IMR-90 (cell line): ENCODE results near the gene C11orf65. TPM values are rescaled to one million over a fixed set of nuclear protein-coding genes. Genes with fewer than 3 reads are reported as not detected.

Source experiments
- ATAC-seq: fragments of 200-7000 bp; cut with Tn5 transposase; 2 replicates; pipeline ENCODE4 v1.9.1; 2020; ENCODE audit warnings: low read depth, mild to moderate bottlenecking, moderate library complexity
- BruUV-seq: library from RNA; stranded (reverse); fragments of 400-500 nt; replicated peaks from 2 replicates; lab custom pipeline; 2021; lab: Mats Ljungman, UMichigan
- CTCF ChIA-PET: fragments of 300-600 bp; formaldehyde crosslinking; extraction: SDS; loops from one replicate; lab custom pipeline; 2021; ENCODE audit warnings: antibody characterized with exemption; lab: Yijun Ruan, JAX
- POLR2A ChIA-PET: fragments of 300-600 bp; sonication (Branson Sonifier 250); formaldehyde crosslinking; loops from one replicate; lab custom pipeline; 2022; ENCODE audit warnings: antibody characterized with exemption; ENCODE audit not compliant: unreplicated experiment; lab: Charles Lee
- DNase-seq: peaks from one replicate; pipeline ENCODE4 v3.0.0; 2013
- H2AFZ ChIP-seq: replicated peaks from 2 replicates; pipeline ENCODE3; 2013; ENCODE audit warnings: low read length, mild to moderate bottlenecking; ENCODE audit not compliant: poor library complexity
- H2AK5ac ChIP-seq: 2 replicates; pipeline ENCODE4 v1.6.1; 2013; ENCODE audit warnings: low read depth, low read length, inconsistent platforms
- H2AK9ac ChIP-seq: replicated peaks from 2 replicates; pipeline ENCODE3; 2013; ENCODE audit warnings: mild to moderate bottlenecking, low read depth, low read length, moderate library complexity; ENCODE audit not compliant: poor library complexity
- H2BK120ac ChIP-seq: 2 replicates; pipeline ENCODE4 v1.6.1; 2013; ENCODE audit warnings: low read depth, low read length, inconsistent platforms
- H2BK15ac ChIP-seq: 3 replicates; pipeline ENCODE4 v1.6.1; 2013; ENCODE audit warnings: low read depth, low read length, inconsistent platforms
- H2BK20ac ChIP-seq: 2 replicates; pipeline ENCODE4 v1.6.1; 2013; ENCODE audit warnings: low read depth, mild to moderate bottlenecking, inconsistent platforms, low read length, moderate library complexity
- H2BK5ac ChIP-seq: 2 replicates; pipeline ENCODE4 v1.6.1; 2013; ENCODE audit warnings: mild to moderate bottlenecking, low read depth, low read length, inconsistent platforms; ENCODE audit not compliant: poor library complexity, severe bottlenecking
- H3K14ac ChIP-seq: replicated peaks from 2 replicates; pipeline ENCODE4 v1.6.1; 2013; ENCODE audit warnings: low read depth, low read length, inconsistent platforms
- H3K18ac ChIP-seq: 2 replicates; pipeline ENCODE4 v1.6.1; 2013; ENCODE audit warnings: low read depth, low read length, control low read depth
- H3K23ac ChIP-seq: 2 replicates; pipeline ENCODE4 v1.6.1; 2013; ENCODE audit warnings: low read depth, low read length, inconsistent platforms
- H3K27ac ChIP-seq: 2 replicates; pipeline ENCODE4 v1.5.1; 2013; ENCODE audit warnings: mild to moderate bottlenecking, control low read depth, low read length; ENCODE audit not compliant: insufficient read depth
- H3K27me3 ChIP-seq: 2 replicates; pipeline ENCODE4 v1.6.1; 2013; ENCODE audit warnings: low read length; ENCODE audit not compliant: control insufficient read depth, insufficient read depth
- H3K36me3 ChIP-seq: 2 replicates; pipeline ENCODE4 v1.6.1; 2013; ENCODE audit warnings: low read length, mixed read lengths; ENCODE audit not compliant: control insufficient read depth, insufficient read depth
- H3K4ac ChIP-seq: 2 replicates; pipeline ENCODE4 v1.6.1; 2013; ENCODE audit warnings: low read depth, low read length, inconsistent platforms
- H3K4me1 ChIP-seq: 2 replicates; pipeline ENCODE4 v1.6.1; 2013; ENCODE audit warnings: low read length, mixed read lengths; ENCODE audit not compliant: control insufficient read depth, insufficient read depth
- H3K4me2 ChIP-seq: 2 replicates; pipeline ENCODE4 v1.6.1; 2013; ENCODE audit warnings: low read depth, mild to moderate bottlenecking, control low read depth, low read length, moderate library complexity
- H3K4me3 ChIP-seq: 2 replicates; pipeline ENCODE4 v1.5.1; 2013; ENCODE audit warnings: low read depth, mild to moderate bottlenecking, control low read depth, low read length, moderate library complexity; ENCODE audit not compliant: insufficient read depth
- H3K56ac ChIP-seq: 2 replicates; pipeline ENCODE4 v1.6.1; 2013; ENCODE audit warnings: low read length, inconsistent platforms; ENCODE audit not compliant: insufficient read depth; ENCODE audit errors: extremely low read depth
- H3K79me1 ChIP-seq, 2 experiments: 2 replicates each; pipeline ENCODE4 v1.6.1; 2013; ENCODE audit warnings: low read length in 2 of 2, inconsistent platforms in 1 of 2, low read depth in 1 of 2
- H3K9ac ChIP-seq: 2 replicates; pipeline ENCODE4 v1.6.1; 2013; ENCODE audit warnings: low read depth, low read length, control low read depth
- H3K9me1 ChIP-seq: 2 replicates; pipeline ENCODE4 v1.6.1; 2013; ENCODE audit warnings: low read length, inconsistent platforms; ENCODE audit not compliant: insufficient read depth
- H3K9me3 ChIP-seq: 2 replicates; pipeline ENCODE4 v1.6.1; 2013; ENCODE audit warnings: low read length; ENCODE audit not compliant: control insufficient read depth, insufficient read depth
- H4K20me1 ChIP-seq: 2 replicates; pipeline ENCODE4 v1.6.1; 2013; ENCODE audit warnings: low read length, inconsistent platforms; ENCODE audit not compliant: insufficient read depth
- H4K5ac ChIP-seq: 2 replicates; pipeline ENCODE4 v1.6.1; 2013; ENCODE audit warnings: mild to moderate bottlenecking, low read depth, low read length, control low read depth
- H4K8ac ChIP-seq, 2 experiments: 2 replicates each; pipeline ENCODE4 v1.6.1; 2013; ENCODE audit warnings: low read depth in 2 of 2, low read length in 2 of 2, control low read depth in 1 of 2, inconsistent platforms in 1 of 2
- H4K91ac ChIP-seq: 2 replicates; pipeline ENCODE4 v1.6.1; 2013; ENCODE audit warnings: low read depth, low read length, inconsistent platforms; ENCODE audit not compliant: insufficient read depth
- BHLHE40 ChIP-seq: fragments of 150-350 bp; IDR thresholded peaks from 2 replicates; pipeline ENCODE4 v1.6.1; 2016; ENCODE audit warnings: mild to moderate bottlenecking, low read depth, low read length
- CEBPB ChIP-seq: IDR thresholded peaks from 2 replicates; pipeline ENCODE4 v1.6.1; 2012; ENCODE audit warnings: low read depth, low read length, improper control_type of control experiment
- CHD1 ChIP-seq: IDR thresholded peaks from 2 replicates; pipeline ENCODE4 v1.6.1; 2012; ENCODE audit warnings: low read depth, low read length, improper control_type of control experiment
- CTCF ChIP-seq: conservative IDR thresholded peaks from 2 replicates; pipeline ENCODE4 v1.5.1; 2012; ENCODE audit warnings: mild to moderate bottlenecking, low read depth, low read length, improper control_type of control experiment
- ELK1 ChIP-seq: fragments of 150-350 bp; IDR thresholded peaks from 2 replicates; pipeline ENCODE4 v1.6.1; 2016; ENCODE audit warnings: low read depth, mild to moderate bottlenecking, low read length, moderate library complexity, borderline replicate concordance
- FOS ChIP-seq: fragments of 150-350 bp; IDR thresholded peaks from 2 replicates; pipeline ENCODE4 v1.6.1; 2016; ENCODE audit warnings: low read depth, low read length
- MAFK ChIP-seq: IDR thresholded peaks from 2 replicates; pipeline ENCODE4 v1.6.1; 2012; ENCODE audit warnings: low read depth, low read length, improper control_type of control experiment
- MAZ ChIP-seq: IDR thresholded peaks from 2 replicates; pipeline ENCODE4 v1.6.1; 2012; ENCODE audit warnings: low read depth, mild to moderate bottlenecking, low read length, improper control_type of control experiment, moderate library complexity, borderline replicate concordance
- MXI1 ChIP-seq: IDR thresholded peaks from 2 replicates; pipeline ENCODE4 v1.6.1; 2012; ENCODE audit warnings: low read depth, mild to moderate bottlenecking, low read length, moderate library complexity, borderline replicate concordance
- POLR2A ChIP-seq: IDR thresholded peaks from 2 replicates; pipeline ENCODE4 v1.6.1; 2012; ENCODE audit warnings: mild to moderate bottlenecking, low read depth, low read length
- RAD21 ChIP-seq: IDR thresholded peaks from 2 replicates; pipeline ENCODE4 v1.6.1; 2012; ENCODE audit warnings: low read length, improper control_type of control experiment
- RFX5 ChIP-seq: IDR thresholded peaks from 2 replicates; pipeline ENCODE4 v1.8.0; 2012; ENCODE audit warnings: low read depth, mild to moderate bottlenecking, low read length, moderate library complexity
- SMC3 ChIP-seq: fragments of 150-350 bp; IDR thresholded peaks from 2 replicates; pipeline ENCODE4 v1.6.1; 2016; ENCODE audit warnings: low read depth, mild to moderate bottlenecking, antibody characterized with exemption, low read length, moderate library complexity
- USF2 ChIP-seq: fragments of 150-350 bp; IDR thresholded peaks from 2 replicates; pipeline ENCODE4 v1.6.1; 2017; ENCODE audit warnings: mild to moderate bottlenecking, antibody characterized with exemption, low read length, low read depth
- WGBS, 2 experiments: methylation state at CpG; one replicate each; pipeline versions ENCODE4 v1.1.5 to v1.1.7; 2013; ENCODE audit warnings: missing lambda C conversion rate in 2 of 2; ENCODE audit not compliant: insufficient read length in 1 of 2; ENCODE audit errors: extremely low coverage in 2 of 2; 5-methylcytosine and 5-hydroxymethylcytosine counted together
- dilution Hi-C: fragments of 300-500 bp; cut with HindIII; formaldehyde crosslinking; loops from one replicate; pipeline ENCODE4 v1.14.3; 2018; ENCODE audit warnings: low sequenced_read_pairs; ENCODE audit not compliant: unreplicated experiment
- in situ Hi-C: fragments of 300-500 bp; cut with MboI; formaldehyde crosslinking; loops from 3 replicates; pipeline ENCODE4 v1.14.3; 2019; ENCODE audit warnings: low sequenced_read_pairs, inconsistent platforms, mixed read lengths
- intact Hi-C: fragments of 100-400 bp; cut with micrococcal nuclease; formaldehyde crosslinking; loops from 2 replicates; pipeline ENCODE4 v1.10.0; 2022
- polyA plus RNA-seq, 3 experiments: library from polyadenylated mRNA; depleted of rRNA; stranded (reverse); fragments of >200 nt; gene quantifications; 2 replicates each; pipeline ENCODE4 v1.2.3, GENCODE V29; 2012; ENCODE audit warnings: low replicate concordance in 1 of 3
- total RNA-seq: library from RNA; depleted of rRNA; stranded (reverse); fragments of >200 nt; gene quantifications from 2 replicates; pipeline ENCODE4 v1.2.3, GENCODE V29; 2012

Gene C11orf65
- total and polyA plus RNA-seq, 2 of the 4 experiments (the other 2 are of a cell fraction): 0.12 to 0.18 TPM

- WGBS, 2 experiments: no CpG with 5 or more reads among the region's 6 CpGs
- Histone ChIP-seq H3K27me3 (no peaks in the 10 kb centered on the region), H2BK20ac (no peak overlapping the region), H2BK120ac (no peak overlapping the region), H3K23ac (no peak overlapping the region), H2BK15ac (no peak overlapping the region), H3K4ac (no peak overlapping the region), H3K18ac (no peak overlapping the region), H3K4me1 (peaks cover 3% of the 10 kb centered on the region), H4K20me1 (no peaks in the 10 kb centered on the region), H3K79me1 (peaks cover 29 to 50% of the 10 kb centered on the region in 2 experiments), H3K27ac (no peak overlapping the region), H4K91ac (no peak overlapping the region), H3K9ac (no peak overlapping the region), H3K9me1 (peaks cover 8% of the 10 kb centered on the region; the same call in 1 of the 2 replicates), H2BK5ac (no peak overlapping the region), H3K9me3 (no peaks in the 10 kb centered on the region), H3K36me3 (peaks cover 6% of the 10 kb centered on the region), H4K8ac (0 out of 4 replicates have a peak overlapping the region, but pooled peaks of 1 of the 2 experiments have one; percentile 17), H3K14ac (no peak overlapping the region), H2AFZ (no peak overlapping the region), H2AK5ac (no peak overlapping the region), H3K56ac (no peak overlapping the region), H3K4me2 (no peak overlapping the region), H2AK9ac (no peak overlapping the region), H4K5ac (no peak overlapping the region; the same call in 1 of the 2 replicates), H3K4me3 (no peak overlapping the region)
- no TSS peak for BruUV-seq
- dilution Hi-C loops: no loop called here
- DNase-seq: no peak
- CTCF ChIA-PET: no interaction called here
- ATAC-seq: no peak
- POLR2A ChIA-PET: interaction anchor here (0.6 kb wide), 1 partner anchor 168 kb away, joined by 3 read pairs; no protein-coding TSS in a partner anchor
- TF ChIP-seq RAD21 (no peak), FOS (no peak), MAFK (no peak), CHD1 (no peak), MAZ (no peak), ELK1 (no peak), SMC3 (no peak), RFX5 (no peak), BHLHE40 (no peak), USF2 (no peak), MXI1 (no peak), CEBPB (no peak), POLR2A (no peak), CTCF (no peak)
- intact Hi-C loops: no loop called here
- in situ Hi-C loops: no loop called here
These were observed 26.9 kb upstream of the C11orf65 start for GRCh38 chr11:108494182-108494581.
